ENCODE results near the gene DHX32.
"Not testable (repeated sequence)": the region's sequence is repeated elsewhere in the genome, so short reads cannot be mapped to it uniquely, and the experiment has no call there.

- not testable (repeated sequence) for TF ChIP-seq CTCF (IDR thresholded peaks at IDR 0.05; ENCODE audit: low read depth, low read length); POLR2A (IDR thresholded peaks at IDR 0.05; ENCODE audit: extremely low read depth, insufficient read length)
- TF ChIP-seq MAX (IDR thresholded peaks at IDR 0.05; ENCODE audit: low read depth, low read length), result peak; percentile 38; the same call in 1 of the 2 replicates
Measured at GRCh38 chr10:125907598-125907997, 26.5 kb upstream of the DHX32 start.
